PFSK-1 (cell line): ENCODE measurements around the gene NEB.

Experiments
- FOXP2 ChIP-seq: optimal IDR thresholded peaks from 2 replicates; pipeline ENCODE3; 2011; ENCODE audit warnings: borderline replicate concordance, control low read depth, inconsistent platforms; ENCODE audit not compliant: insufficient read depth; ENCODE audit errors: extremely low read length, extremely low read depth
- POLR2AphosphoS5 ChIP-seq: IDR thresholded peaks from 2 replicates; pipeline ENCODE4 v1.6.1; 2012; ENCODE audit warnings: low read depth, mild to moderate bottlenecking, control low read depth, low read length, moderate library complexity
- REST ChIP-seq, 2 experiments: IDR thresholded peaks; 2 replicates each; pipeline versions ENCODE4 v1.6.1 to v1.8.0; 2011 to 2012; ENCODE audit warnings: low read depth in 2 of 2, low read length in 2 of 2, control low read depth in 1 of 2, inconsistent platforms in 1 of 2, mild to moderate bottlenecking in 1 of 2, moderate library complexity in 1 of 2; ENCODE audit not compliant: insufficient read depth in 1 of 2
- SIN3A ChIP-seq: IDR thresholded peaks from 2 replicates; pipeline ENCODE4 v1.6.1; 2012; ENCODE audit warnings: mild to moderate bottlenecking, low read length, moderate library complexity, borderline replicate concordance; ENCODE audit not compliant: insufficient read depth
- TAF1 ChIP-seq: IDR thresholded peaks from 2 replicates; pipeline ENCODE4 v1.6.1; 2012; ENCODE audit warnings: low read length, control low read depth, borderline replicate concordance; ENCODE audit not compliant: insufficient read depth

NEB gene

GRCh38 chr2:151568501-151568900, 165.8 kb downstream of the NEB start:
- TF ChIP-seq SIN3A (no peak), FOXP2 (no peak), REST (IDR thresholded peaks at IDR 0.05; ENCODE audit: insufficient read depth in 1 of 2, low read depth in 2 of 2, low read length in 2 of 2) (no peak), TAF1 (no peak), POLR2AphosphoS5 (no peak)

DNA sequence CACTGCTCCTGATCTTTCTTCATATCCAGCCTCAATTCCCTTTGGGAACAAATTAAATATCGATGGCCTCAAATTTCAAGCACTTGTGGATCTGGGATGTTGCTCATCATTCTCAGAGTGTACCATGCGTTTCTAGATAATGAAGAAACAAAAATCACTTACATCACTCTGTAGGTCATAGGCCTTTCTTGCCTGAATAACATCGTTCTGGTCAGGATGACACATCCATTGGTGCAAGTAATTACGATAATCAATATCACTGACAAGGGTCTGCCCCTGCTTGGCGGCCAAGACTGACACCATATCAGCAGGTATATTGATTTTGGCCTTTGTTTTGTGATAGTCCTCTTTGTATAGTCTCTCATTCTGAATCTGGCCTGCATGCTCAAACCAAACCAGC, 167.3 kb downstream of the NEB start:
- TF ChIP-seq TAF1 (no peak), REST (IDR thresholded peaks at IDR 0.05; ENCODE audit: insufficient read depth in 1 of 2, low read depth in 2 of 2, low read length in 2 of 2) (no peak)

DNA sequence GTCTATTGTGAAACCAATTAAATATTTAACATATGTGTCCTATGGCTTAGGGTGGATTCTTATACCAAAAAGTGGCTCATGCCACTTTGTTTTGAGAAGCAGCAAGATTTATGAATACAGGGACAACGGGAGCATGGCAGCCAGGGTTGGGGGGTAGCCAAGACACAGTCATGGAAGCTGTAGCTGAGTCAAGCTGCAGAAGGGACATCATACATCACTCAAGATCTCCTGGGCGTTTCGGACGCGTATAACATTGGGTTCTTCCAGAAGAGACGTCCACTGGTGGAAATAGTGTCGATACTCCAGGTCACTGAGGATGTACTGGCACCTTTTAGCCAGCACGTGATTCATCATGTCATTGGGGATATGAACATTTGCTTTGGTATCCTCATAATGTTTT, 171.9 kb downstream of the NEB start:
- TF ChIP-seq REST (IDR thresholded peaks at IDR 0.05; ENCODE audit: insufficient read depth in 1 of 2, low read depth in 2 of 2, low read length in 2 of 2), result no peak
- no peak for TF ChIP-seq SIN3A
- no peak for TF ChIP-seq TAF1
- no peak for TF ChIP-seq FOXP2
- TF ChIP-seq POLR2AphosphoS5, result no peak

DNA sequence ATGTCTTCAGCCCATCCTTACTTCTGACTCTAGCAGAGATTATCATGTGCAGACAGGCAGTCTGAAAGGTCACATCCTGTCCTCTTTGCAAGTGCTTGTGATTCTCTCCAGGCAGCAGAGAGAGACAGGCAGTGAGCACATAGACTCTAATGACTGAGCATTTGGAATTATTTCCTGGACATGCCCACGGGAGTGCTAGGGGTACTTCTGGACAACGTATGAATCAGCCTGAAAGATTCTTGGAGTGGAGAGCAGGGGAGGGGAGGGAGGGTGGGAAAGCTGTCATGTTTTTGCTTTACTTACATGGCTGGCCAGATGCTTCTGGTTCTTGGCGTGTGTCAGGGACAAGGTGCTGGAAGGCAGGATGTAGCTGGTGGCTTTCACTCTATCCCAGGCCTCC, 174.0 kb downstream of the NEB start:
- TF ChIP-seq POLR2AphosphoS5 (no peak), REST (IDR thresholded peaks at IDR 0.05; ENCODE audit: insufficient read depth in 1 of 2, low read depth in 2 of 2, low read length in 2 of 2) (no peak), TAF1 (no peak), SIN3A (no peak), FOXP2 (no peak)

GRCh38 chr2:151556121-151556520, 178.2 kb downstream of the NEB start:
- no peak for TF ChIP-seq REST (IDR thresholded peaks at IDR 0.05; ENCODE audit: insufficient read depth in 1 of 2, low read depth in 2 of 2, low read length in 2 of 2)
- no peak for TF ChIP-seq POLR2AphosphoS5
- no peak for TF ChIP-seq SIN3A
- TF ChIP-seq TAF1, result no peak
- no peak for TF ChIP-seq FOXP2
